ENCODE results near the gene KLHDC4.

- TF ChIP-seq EZH2 (IDR thresholded peaks at IDR 0.05; ENCODE audit: borderline replicate concordance, low read depth, low read length, severe bottlenecking): no peak
- no peak for TF ChIP-seq CTCF (IDR thresholded peaks at IDR 0.05; ENCODE audit: borderline replicate concordance, extremely low read depth, low read length, poor library complexity, severe bottlenecking)
Measured at GRCh38 chr16:87685766-87686165, 80.0 kb downstream of the KLHDC4 start.

Measured in DND-41 (cell line).